IPS-18c (cell line): ENCODE measurements around the gene SLC36A2.

ENCODE experiments used
- H3K4me3 ChIP-seq: 2 replicates; pipeline ENCODE4 v1.7.0; 2013; ENCODE audit warnings: low read depth, mild to moderate bottlenecking, low read length, moderate library complexity; ENCODE audit not compliant: insufficient read depth
- H3K9me3 ChIP-seq: one replicate; pipeline ENCODE4 v1.6.1; 2013; ENCODE audit warnings: mild to moderate bottlenecking, low read length, moderate library complexity; ENCODE audit not compliant: control insufficient read depth, insufficient read depth

SLC36A2 gene

GRCh38 chr5:151267491-151268260 is 79.7 kb downstream of the SLC36A2 start:
- H3K4me3 ChIP-seq: no peak overlapping the region
- no peaks in the 10 kb centered on the region for H3K9me3 ChIP-seq
